Iris pigment epithelial cell (primary cell): ENCODE data around the gene MRPL49.

Experiments used
- DNase-seq: peaks from one replicate; pipeline ENCODE4 v3.0.0-alpha.2; 2011; ENCODE audit warnings: low read depth

MRPL49 gene

GRCh38 chr11:65121865-65122696 is at the start of gene MRPL49, which contains the start of gene FAU:
Gene MRPL49 (plus strand): TSS chr11:65122321. CDS start chr11:65122347, 26 bp downstream.
Gene FAU (minus strand): TSS chr11:65122134. CDS start chr11:65121813, 321 bp downstream.
- DNase-seq: peak; percentile 99

GRCh38 chr11:65072631-65072966 is 49.5 kb upstream of the MRPL49 start:
- DNase-seq: no peak

GRCh38 chr11:65077451-65077850 is 44.7 kb upstream of the MRPL49 start:
- DNase-seq: no peak

GRCh38 chr11:65078151-65078550 is 44.0 kb upstream of the MRPL49 start:
- DNase-seq: peak; percentile 43

GRCh38 chr11:65078786-65079342 is 43.3 kb upstream of the MRPL49 start:
- DNase-seq: no peak

- no peak for DNase-seq
These were observed 38.8 kb upstream of the MRPL49 start for GRCh38 chr11:65083134-65083833.

GRCh38 chr11:65083834-65084597 is 38.1 kb upstream of the MRPL49 start, which contains the start of the genes CDCA5 and ZFPL1:
Gene CDCA5 (minus strand): TSS chr11:65084040. CDS start chr11:65083978, 62 bp downstream.
Gene ZFPL1 (plus strand): TSS chr11:65084222. CDS start chr11:65084699, 477 bp downstream.
- peak; percentile 96 for DNase-seq

- DNase-seq: no peak
These were observed 37.3 kb upstream of the MRPL49 start for GRCh38 chr11:65084598-65085375.

- no peak for DNase-seq
These were observed 36.7 kb upstream of the MRPL49 start for GRCh38 chr11:65085446-65085845.

- DNase-seq: no peak
These were observed 35.3 kb upstream of the MRPL49 start for GRCh38 chr11:65086809-65087208.

GRCh38 chr11:65087216-65087615 is 34.9 kb upstream of the MRPL49 start:
- DNase-seq: no peak

GRCh38 chr11:65087827-65088226 is 34.3 kb upstream of the MRPL49 start:
- DNase-seq: no peak

- no peak for DNase-seq
These were observed 32.5 kb upstream of the MRPL49 start for GRCh38 chr11:65089621-65090020.

- DNase-seq: no peak
These were observed 31.5 kb upstream of the MRPL49 start for GRCh38 chr11:65090628-65091027.

- DNase-seq: no peak
These were observed 26.7 kb upstream of the MRPL49 start for GRCh38 chr11:65095427-65095826.

- peak; percentile 93 for DNase-seq
These were observed 25.9 kb upstream of the MRPL49 start, which contains the start of gene VPS51 for GRCh38 chr11:65095974-65096806. Gene VPS51 (plus strand): TSS chr11:65096214. CDS start chr11:65096251, 37 bp downstream.

- DNase-seq: no peak
These were observed 25.2 kb upstream of the MRPL49 start for GRCh38 chr11:65096926-65097325.

GRCh38 chr11:65100674-65101350 is 21.3 kb upstream of the MRPL49 start:
- no peak for DNase-seq
